OCI-LY1 (cell line): ENCODE measurements around the gene DECR2.

Experiments used
- EZH2 ChIP-seq: fragments of 200-600 bp; sonication (generic), shearing (Covaris generic); IDR thresholded peaks from 2 replicates; pipeline ENCODE4 v1.8.0; 2017; ENCODE audit warnings: borderline replicate concordance, mixed run types, mild to moderate bottlenecking, antibody characterized with exemption, low read length, moderate library complexity, mixed read lengths
- TF ChIP-seq, protein P1 (sequence below): fragments of 200-600 bp; sonication (generic), shearing (Covaris generic); IDR thresholded peaks from 2 replicates; pipeline ENCODE4 v1.5.1; 2017; ENCODE audit warnings: mild to moderate bottlenecking, antibody characterized with exemption, low read length, moderate library complexity, mixed read lengths

DNA sequence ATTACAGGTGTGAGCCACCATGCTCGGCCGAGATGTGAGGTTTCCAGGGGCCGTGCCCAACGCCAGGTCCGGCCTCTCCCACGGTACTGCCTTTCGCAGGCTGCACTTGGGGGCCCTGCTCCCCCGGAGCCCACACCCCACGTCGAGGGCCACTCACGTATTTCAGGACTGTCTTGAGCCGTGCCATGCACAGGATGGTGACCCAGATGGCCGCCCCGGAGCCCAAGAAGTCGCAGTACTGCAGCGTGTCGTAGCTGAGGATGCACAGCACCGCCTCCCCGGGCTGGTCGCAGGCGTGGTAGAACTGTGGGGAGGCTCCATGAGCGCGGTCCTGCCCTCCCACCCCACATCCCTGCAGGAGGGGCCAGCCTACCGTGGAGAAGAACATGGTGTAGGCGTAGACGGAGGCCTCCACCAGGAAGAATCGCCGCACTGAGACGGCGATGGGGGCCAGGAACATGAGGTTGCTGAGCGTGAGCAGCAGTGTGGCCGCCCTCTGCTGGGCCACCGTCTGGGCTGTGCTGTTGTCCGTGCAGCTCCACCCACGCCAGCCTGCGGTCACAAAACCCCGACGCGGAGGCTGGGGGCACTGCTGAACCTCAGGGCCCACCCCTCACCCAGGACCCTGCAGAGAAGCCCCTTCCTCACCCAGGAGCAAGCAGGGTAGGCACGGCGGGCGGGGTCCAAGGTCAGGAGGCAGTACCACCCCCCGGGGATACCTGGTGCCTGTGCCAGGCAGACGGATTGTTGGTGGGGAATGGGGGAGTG, 27.7 kb upstream of the DECR2 start:
- TF ChIP-seq, protein P1, sequence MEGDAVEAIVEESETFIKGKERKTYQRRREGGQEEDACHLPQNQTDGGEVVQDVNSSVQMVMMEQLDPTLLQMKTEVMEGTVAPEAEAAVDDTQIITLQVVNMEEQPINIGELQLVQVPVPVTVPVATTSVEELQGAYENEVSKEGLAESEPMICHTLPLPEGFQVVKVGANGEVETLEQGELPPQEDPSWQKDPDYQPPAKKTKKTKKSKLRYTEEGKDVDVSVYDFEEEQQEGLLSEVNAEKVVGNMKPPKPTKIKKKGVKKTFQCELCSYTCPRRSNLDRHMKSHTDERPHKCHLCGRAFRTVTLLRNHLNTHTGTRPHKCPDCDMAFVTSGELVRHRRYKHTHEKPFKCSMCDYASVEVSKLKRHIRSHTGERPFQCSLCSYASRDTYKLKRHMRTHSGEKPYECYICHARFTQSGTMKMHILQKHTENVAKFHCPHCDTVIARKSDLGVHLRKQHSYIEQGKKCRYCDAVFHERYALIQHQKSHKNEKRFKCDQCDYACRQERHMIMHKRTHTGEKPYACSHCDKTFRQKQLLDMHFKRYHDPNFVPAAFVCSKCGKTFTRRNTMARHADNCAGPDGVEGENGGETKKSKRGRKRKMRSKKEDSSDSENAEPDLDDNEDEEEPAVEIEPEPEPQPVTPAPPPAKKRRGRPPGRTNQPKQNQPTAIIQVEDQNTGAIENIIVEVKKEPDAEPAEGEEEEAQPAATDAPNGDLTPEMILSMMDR, result no peak
- no peak for TF ChIP-seq EZH2
